HG03095 (cell line): ENCODE data around the gene RANBP6.

Experiments used
- ATAC-seq: cut with Tn5 transposase; IDR thresholded peaks from one replicate; pipeline ENCODE4 v1.9.1; 2021; ENCODE audit warnings: moderate library complexity; ENCODE audit not compliant: unreplicated experiment

RANBP6 gene

GRCh38 chr9:6007770-6008168 is 7.7 kb downstream of the RANBP6 start:
- peak; percentile 45 for ATAC-seq

- peak; percentile 65 for ATAC-seq
These were observed 8.2 kb downstream of the RANBP6 start for GRCh38 chr9:6007058-6007769.

DNA sequence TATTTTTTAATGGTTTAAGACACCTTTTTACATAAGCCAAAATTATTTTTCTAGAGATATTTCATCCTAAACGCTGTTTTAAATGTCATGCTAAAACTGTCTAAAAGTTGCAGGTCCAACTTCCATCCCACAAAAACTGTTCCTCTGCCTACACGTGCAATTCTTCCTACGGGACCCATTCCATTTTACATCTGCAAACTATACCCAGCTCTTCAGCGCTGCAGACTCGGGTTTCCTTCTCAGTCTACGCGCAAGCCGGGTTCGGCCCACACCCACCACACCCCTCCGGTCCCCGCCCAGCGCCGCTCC is 8.7 kb downstream of the RANBP6 start:
- ATAC-seq = no peak

DNA sequence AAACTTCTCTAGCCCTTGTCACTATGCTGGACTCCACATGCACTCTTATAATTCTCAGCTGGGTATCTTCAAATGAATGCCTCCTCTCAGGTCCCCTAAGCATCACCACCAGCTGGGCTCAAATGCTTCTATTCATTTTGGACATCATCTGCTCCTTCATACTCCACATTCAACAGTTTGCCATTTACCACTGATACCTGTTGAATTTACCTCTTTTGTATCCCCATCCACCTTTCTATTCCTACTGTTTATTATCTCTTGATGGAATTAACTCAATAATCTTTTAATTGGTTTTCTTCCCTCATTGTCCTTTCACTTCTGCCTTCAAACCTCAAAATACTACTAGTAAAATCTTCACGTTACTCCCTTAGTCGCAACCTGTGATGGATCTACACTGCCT is 14.5 kb downstream of the RANBP6 start:
- no peak for ATAC-seq

DNA sequence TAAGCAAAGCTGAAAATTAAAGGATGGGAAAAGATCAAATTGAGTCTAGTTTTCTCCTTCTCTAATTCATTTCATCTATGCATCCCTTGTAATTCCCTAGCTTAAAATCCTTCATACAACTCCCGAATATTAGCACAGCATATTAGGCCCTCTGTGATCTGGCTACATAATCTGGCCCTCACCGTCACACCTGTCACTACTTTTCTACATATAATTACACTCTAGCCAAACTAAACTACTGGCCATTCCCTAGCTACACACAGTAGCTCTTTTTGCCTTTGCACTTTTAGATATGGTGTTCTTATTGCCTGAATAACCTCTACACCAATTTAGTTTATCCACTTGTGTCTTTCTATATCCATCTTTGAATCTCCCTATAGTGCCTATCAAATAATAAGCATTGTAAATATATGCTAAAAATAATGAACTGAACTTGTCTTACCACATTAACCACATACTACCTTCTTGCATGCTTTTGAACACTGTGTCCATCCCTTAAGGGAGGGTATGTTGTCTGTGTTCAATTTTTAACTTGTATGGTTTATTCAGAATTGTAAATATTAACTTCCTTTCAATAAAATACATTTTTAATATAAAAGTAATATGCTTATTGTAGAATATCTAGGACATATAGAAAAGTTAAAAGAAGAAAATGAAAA is 15.9 kb downstream of the RANBP6 start:
- no peak for ATAC-seq

DNA sequence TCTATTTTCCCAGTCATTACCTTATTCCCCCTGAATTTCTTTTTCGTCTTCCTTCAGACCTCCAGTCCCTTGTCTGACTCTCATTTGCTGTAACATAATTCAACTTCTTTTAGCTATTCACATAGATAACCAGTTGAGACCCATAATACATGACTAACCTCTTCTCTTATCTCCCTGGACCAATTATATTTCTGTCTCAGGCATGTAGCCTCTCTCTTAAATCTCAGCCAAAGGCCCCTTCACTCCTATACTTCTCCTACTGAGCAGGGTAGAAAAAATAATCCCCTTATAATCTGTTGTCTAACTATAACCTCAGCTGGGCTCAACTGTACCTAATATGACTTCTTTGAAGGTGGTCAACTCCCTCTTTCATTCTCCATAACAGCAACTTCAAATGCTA is 20.9 kb downstream of the RANBP6 start:
- no peak for ATAC-seq

DNA sequence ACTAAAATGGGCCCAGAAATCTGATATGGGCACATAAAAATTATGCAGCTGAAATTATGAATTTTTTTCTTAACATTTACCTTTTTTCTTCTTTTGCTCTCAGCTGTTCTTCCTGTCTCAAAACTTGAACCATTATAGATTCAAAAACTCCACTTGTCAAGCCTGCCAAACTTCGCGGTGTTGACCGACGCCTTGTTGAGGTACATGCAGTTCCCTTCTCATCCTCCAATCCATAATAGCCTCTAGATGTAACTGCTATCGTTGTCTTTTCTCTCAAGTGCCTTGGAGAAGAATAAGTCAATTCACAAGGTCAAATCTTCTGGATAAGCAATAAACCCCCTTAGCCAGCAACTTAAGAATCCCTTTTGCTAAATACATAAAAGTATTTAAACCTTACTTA is 27.2 kb downstream of the RANBP6 start:
- ATAC-seq = no peak

GRCh38 chr9:5983042-5983441 is 32.4 kb downstream of the RANBP6 start:
- no peak for ATAC-seq

DNA sequence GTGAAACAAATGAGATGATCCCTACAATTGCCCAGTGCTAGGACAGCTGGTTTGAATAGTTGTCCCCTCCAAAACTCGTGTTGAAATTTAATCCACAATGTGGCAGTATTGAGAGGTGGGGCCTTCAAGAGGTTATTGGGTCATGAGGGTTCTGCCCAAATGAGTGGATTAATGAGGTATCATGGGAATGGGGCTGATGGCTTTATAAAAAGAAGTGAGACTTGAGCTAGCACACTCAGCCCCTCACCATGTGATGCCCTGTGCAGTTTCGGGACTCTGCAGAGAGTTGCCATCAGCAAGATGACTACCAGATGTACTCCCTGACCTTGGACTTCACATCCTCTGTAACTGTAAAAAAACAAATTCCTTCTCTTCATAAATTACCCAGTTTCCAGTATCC is 33.1 kb downstream of the RANBP6 start:
- no peak for ATAC-seq

GRCh38 chr9:5978523-5978922 is 36.9 kb downstream of the RANBP6 start:
- ATAC-seq = no peak

- ATAC-seq = no peak
These were observed 38.6 kb downstream of the RANBP6 start for GRCh38 chr9:5976674-5977397.

DNA sequence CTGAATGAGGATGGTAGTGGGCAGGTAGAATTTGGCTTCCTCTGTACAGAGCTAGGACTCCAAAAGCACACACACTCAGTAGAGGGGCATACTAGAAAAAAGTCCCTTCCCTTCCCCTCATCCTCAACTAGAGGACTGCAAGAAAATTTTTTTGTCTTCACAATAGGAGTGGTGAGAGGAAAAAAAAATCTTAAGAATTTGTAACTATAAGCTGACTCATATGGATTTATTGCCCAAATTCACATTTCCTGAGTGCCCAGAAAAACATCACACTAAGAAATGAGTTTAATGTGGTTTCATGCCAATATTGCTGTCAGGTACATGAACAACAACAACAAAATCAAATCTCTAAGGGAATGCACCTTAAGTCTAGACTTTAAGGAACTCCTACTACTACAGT is 43.7 kb downstream of the RANBP6 start:
- ATAC-seq = no peak
